K562 (cell line): ENCODE data around the gene RDH13. TPM values are rescaled to one million over a fixed set of nuclear protein-coding genes. Genes with fewer than 3 reads are reported as not detected.

Source experiments
- ADNP ChIP-seq: fragments of 200-800 bp; sonication (Bioruptor generic); IDR thresholded peaks from 2 replicates; pipeline ENCODE4 v1.6.1; 2016; ENCODE audit warnings: missing genetic modification characterization, missing compliant biosample characterization
- ETS2 ChIP-seq: IDR thresholded peaks from 2 replicates; pipeline ENCODE4 v1.6.1; 2016; ENCODE audit warnings: borderline replicate concordance, missing genetic modification characterization, mild to moderate bottlenecking, moderate library complexity, missing compliant biosample characterization; ENCODE audit not compliant: poor library complexity, severe bottlenecking
- JUN ChIP-seq, 2 experiments: sonication (generic) in 1 of 2; formaldehyde crosslinking in 1 of 2; IDR thresholded peaks; 2 replicates each; pipeline versions ENCODE4 v1.6.1 to v1.8.0; 2012 to 2022; ENCODE audit warnings: borderline replicate concordance in 2 of 2, mild to moderate bottlenecking in 2 of 2, improper control_type of control experiment in 1 of 2, low read depth in 1 of 2, low read length in 1 of 2, missing genetic modification reagents in 1 of 2
- PHF21A ChIP-seq: fragments of 450-650 bp; IDR thresholded peaks from 2 replicates; pipeline ENCODE4 v1.6.1; 2017; ENCODE audit warnings: low read depth, borderline replicate concordance
- SUPT5H ChIP-seq: fragments of 450-650 bp; IDR thresholded peaks from 2 replicates; pipeline ENCODE4 v1.6.1; 2016
- TAF7 ChIP-seq: fragments of 450-650 bp; IDR thresholded peaks from 2 replicates; pipeline ENCODE4 v1.6.1; 2016; ENCODE audit warnings: missing genetic modification characterization, missing compliant biosample characterization
- ZEB2 ChIP-seq: fragments of 450-650 bp; IDR thresholded peaks from 2 replicates; pipeline ENCODE4 v1.6.1; 2016
- ZNF23 ChIP-seq: fragments of 250-450 bp; sonication (Bioruptor Pico); IDR thresholded peaks from 2 replicates; pipeline ENCODE4 v1.4.0; 2020; ENCODE audit warnings: mild to moderate bottlenecking
- ZNF384 ChIP-seq: IDR thresholded peaks from 2 replicates; pipeline ENCODE4 v1.6.1; 2012; ENCODE audit warnings: low read depth, low read length, improper control_type of control experiment
- ZNF584 ChIP-seq: fragments of 200-800 bp; sonication (Bioruptor generic); IDR thresholded peaks from 2 replicates; pipeline ENCODE4 v1.6.1; 2016; ENCODE audit warnings: low read depth, mild to moderate bottlenecking, missing genetic modification characterization, missing compliant biosample characterization
- ZNF717 ChIP-seq: fragments of 250-450 bp; sonication (Bioruptor Pico); IDR thresholded peaks from 2 replicates; pipeline ENCODE4 v1.5.0; 2021
- polyA plus RNA-seq, 8 experiments: library from polyadenylated mRNA; depleted of rRNA in 4 of 8; stranded (reverse) in 5 of 8; unstranded in 3 of 8; fragments of >200 nt; fragmentation: Nextera tagmentation in 2 of 8; fragmentation: Illumina TruSeq in 1 of 8; extraction: Ambion mirVana in 2 of 8; extraction: Trizol in 1 of 8; gene quantifications; 2 replicates each; pipeline versions ENCODE4 v1.2.1 to v1.2.3, GENCODE V29; 2011 to 2014; ENCODE audit warnings: inconsistent platforms in 1 of 8, missing spikeins in 1 of 8
- total RNA-seq, 7 experiments: library from RNA; depleted of rRNA in 6 of 7; stranded (reverse); fragments of >200 nt in 6 of 7; fragmentation: Illumina TruSeq in 2 of 7; extraction: Trizol in 2 of 7; gene quantifications; 2 replicates each; pipeline versions ENCODE4 v1.2.1 to v1.2.3, GENCODE V29; 2011 to 2021; ENCODE audit warnings: low replicate concordance in 1 of 7
- TF ChIP-seq, protein P1 (sequence below): fragments of 250-450 bp; sonication (Bioruptor Pico); IDR thresholded peaks from 2 replicates; pipeline ENCODE4 v1.8.0; 2022; ENCODE audit warnings: moderate library complexity, mild to moderate bottlenecking, inconsistent platforms
- TF ChIP-seq, protein P2 (sequence below): sonication (generic); formaldehyde crosslinking; IDR thresholded peaks from 2 replicates; pipeline ENCODE4 v1.9.0; 2022; ENCODE audit warnings: mild to moderate bottlenecking, missing genetic modification reagents
- TF ChIP-seq, protein P3 (sequence below): sonication (generic); formaldehyde crosslinking; IDR thresholded peaks from 2 replicates; pipeline ENCODE4 v1.8.1; 2023; ENCODE audit warnings: missing genetic modification reagents, mild to moderate bottlenecking, borderline replicate concordance
- TF ChIP-seq, protein P4 (sequence below): conservative IDR thresholded peaks from 2 replicates; pipeline ENCODE4 v1.6.1; 2011; ENCODE audit warnings: low read depth, mild to moderate bottlenecking, low read length; ENCODE audit not compliant: control insufficient read depth
- TF ChIP-seq, protein P5 (sequence below): fragments of 450-650 bp; IDR thresholded peaks from 2 replicates; pipeline ENCODE4 v1.6.1; 2016; ENCODE audit warnings: mild to moderate bottlenecking

RDH13 gene
- total and polyA plus RNA-seq, 9 of the 15 experiments (the other 6 are each of a cell fraction or from before 2014, with no cell fraction given), result 7.5 to 70.3 (median 39.5) TPM

DNA sequence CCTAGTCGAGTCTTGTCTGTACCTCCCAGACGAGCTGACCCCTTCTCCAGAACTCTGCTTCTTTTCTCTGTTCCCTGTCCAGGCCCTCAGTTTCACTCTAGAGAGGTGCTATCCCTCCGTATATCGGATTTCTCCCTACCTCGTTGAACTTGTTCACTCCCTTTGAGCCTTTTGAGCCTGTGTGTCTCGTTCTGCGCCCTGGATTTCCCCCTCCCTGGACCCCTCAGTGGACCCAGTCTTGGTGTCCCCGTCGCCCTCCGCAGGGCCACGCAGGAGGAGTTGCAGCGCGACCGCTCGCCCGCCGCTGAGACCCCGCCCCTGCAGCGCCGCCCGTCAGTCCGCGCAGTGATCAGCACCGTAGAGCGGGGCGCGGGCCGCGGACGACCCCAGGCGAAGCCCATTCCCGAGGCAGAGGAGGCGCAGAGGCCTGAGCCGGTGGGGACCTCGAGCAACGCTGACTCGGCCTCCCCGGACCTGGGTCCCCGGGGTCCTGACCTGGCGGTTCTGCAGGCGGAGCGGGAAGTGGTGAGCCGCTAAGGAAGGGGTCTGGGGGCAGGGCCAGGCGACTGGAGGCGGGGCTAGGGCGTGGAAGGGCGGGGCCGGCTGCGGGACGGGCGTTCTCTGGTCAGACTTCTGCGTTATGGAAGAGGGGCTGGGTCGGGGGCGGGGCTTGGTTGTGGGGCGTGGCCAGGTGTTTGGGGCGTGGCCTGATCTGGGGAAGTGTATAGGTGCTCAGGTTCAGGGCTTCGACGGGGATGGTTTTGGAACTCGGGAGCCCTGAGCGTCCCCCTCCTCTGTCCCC is 18.2 kb upstream of the RDH13 start (continued):
- TF ChIP-seq ETS2 (tag) (no peak), ADNP (tag) (no peak), SUPT5H (peak; percentile 84), JUN (IDR thresholded peaks at IDR 0.05; ENCODE audit: borderline replicate concordance, low read depth, low read length) (no peak), JUN (CRISPR knock-in tag; IDR thresholded peaks at IDR 0.05; ENCODE audit: borderline replicate concordance) (no peak), ZNF584 (no peak), ZNF23 (CRISPR knock-in tag) (no peak), PHF21A (no peak), ZNF384 (no peak), ZNF717 (CRISPR knock-in tag) (no peak), TAF7 (tag) (no peak), ZEB2 (no peak)
- TF ChIP-seq, protein P1, sequence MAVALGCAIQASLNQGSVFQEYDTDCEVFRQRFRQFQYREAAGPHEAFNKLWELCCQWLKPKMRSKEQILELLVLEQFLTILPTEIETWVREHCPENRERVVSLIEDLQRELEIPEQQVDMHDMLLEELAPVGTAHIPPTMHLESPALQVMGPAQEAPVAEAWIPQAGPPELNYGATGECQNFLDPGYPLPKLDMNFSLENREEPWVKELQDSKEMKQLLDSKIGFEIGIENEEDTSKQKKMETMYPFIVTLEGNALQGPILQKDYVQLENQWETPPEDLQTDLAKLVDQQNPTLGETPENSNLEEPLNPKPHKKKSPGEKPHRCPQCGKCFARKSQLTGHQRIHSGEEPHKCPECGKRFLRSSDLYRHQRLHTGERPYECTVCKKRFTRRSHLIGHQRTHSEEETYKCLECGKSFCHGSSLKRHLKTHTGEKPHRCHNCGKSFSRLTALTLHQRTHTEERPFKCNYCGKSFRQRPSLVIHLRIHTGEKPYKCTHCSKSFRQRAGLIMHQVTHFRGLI (CRISPR knock-in tag), result no peak
- TF ChIP-seq, protein P2, sequence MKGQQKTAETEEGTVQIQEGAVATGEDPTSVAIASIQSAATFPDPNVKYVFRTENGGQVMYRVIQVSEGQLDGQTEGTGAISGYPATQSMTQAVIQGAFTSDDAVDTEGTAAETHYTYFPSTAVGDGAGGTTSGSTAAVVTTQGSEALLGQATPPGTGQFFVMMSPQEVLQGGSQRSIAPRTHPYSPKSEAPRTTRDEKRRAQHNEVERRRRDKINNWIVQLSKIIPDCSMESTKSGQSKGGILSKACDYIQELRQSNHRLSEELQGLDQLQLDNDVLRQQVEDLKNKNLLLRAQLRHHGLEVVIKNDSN (CRISPR knock-in tag), result no peak
- TF ChIP-seq, protein P3, sequence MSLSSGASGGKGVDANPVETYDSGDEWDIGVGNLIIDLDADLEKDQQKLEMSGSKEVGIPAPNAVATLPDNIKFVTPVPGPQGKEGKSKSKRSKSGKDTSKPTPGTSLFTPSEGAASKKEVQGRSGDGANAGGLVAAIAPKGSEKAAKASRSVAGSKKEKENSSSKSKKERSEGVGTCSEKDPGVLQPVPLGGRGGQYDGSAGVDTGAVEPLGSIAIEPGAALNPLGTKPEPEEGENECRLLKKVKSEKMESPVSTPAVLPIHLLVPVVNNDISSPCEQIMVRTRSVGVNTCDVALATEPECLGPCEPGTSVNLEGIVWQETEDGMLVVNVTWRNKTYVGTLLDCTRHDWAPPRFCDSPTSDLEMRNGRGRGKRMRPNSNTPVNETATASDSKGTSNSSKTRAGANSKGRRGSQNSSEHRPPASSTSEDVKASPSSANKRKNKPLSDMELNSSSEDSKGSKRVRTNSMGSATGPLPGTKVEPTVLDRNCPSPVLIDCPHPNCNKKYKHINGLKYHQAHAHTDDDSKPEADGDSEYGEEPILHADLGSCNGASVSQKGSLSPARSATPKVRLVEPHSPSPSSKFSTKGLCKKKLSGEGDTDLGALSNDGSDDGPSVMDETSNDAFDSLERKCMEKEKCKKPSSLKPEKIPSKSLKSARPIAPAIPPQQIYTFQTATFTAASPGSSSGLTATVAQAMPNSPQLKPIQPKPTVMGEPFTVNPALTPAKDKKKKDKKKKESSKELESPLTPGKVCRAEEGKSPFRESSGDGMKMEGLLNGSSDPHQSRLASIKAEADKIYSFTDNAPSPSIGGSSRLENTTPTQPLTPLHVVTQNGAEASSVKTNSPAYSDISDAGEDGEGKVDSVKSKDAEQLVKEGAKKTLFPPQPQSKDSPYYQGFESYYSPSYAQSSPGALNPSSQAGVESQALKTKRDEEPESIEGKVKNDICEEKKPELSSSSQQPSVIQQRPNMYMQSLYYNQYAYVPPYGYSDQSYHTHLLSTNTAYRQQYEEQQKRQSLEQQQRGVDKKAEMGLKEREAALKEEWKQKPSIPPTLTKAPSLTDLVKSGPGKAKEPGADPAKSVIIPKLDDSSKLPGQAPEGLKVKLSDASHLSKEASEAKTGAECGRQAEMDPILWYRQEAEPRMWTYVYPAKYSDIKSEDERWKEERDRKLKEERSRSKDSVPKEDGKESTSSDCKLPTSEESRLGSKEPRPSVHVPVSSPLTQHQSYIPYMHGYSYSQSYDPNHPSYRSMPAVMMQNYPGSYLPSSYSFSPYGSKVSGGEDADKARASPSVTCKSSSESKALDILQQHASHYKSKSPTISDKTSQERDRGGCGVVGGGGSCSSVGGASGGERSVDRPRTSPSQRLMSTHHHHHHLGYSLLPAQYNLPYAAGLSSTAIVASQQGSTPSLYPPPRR, result no peak
- TF ChIP-seq, protein P4, sequence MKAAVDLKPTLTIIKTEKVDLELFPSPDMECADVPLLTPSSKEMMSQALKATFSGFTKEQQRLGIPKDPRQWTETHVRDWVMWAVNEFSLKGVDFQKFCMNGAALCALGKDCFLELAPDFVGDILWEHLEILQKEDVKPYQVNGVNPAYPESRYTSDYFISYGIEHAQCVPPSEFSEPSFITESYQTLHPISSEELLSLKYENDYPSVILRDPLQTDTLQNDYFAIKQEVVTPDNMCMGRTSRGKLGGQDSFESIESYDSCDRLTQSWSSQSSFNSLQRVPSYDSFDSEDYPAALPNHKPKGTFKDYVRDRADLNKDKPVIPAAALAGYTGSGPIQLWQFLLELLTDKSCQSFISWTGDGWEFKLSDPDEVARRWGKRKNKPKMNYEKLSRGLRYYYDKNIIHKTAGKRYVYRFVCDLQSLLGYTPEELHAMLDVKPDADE, result peak; percentile 53; the same call in 1 of the 2 replicates
- TF ChIP-seq, protein P5, sequence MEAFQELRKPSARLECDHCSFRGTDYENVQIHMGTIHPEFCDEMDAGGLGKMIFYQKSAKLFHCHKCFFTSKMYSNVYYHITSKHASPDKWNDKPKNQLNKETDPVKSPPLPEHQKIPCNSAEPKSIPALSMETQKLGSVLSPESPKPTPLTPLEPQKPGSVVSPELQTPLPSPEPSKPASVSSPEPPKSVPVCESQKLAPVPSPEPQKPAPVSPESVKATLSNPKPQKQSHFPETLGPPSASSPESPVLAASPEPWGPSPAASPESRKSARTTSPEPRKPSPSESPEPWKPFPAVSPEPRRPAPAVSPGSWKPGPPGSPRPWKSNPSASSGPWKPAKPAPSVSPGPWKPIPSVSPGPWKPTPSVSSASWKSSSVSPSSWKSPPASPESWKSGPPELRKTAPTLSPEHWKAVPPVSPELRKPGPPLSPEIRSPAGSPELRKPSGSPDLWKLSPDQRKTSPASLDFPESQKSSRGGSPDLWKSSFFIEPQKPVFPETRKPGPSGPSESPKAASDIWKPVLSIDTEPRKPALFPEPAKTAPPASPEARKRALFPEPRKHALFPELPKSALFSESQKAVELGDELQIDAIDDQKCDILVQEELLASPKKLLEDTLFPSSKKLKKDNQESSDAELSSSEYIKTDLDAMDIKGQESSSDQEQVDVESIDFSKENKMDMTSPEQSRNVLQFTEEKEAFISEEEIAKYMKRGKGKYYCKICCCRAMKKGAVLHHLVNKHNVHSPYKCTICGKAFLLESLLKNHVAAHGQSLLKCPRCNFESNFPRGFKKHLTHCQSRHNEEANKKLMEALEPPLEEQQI, result no peak
